ENCODE data around the gene NME9. TPM values are rescaled to one million over a fixed set of nuclear protein-coding genes. Genes with fewer than 3 reads are reported as not detected.

Gene NME9
- total RNA-seq, 4 donors from 2014 or later: 0.38 to 7.3 (median 2.0) TPM; not detected in 1

DNA sequence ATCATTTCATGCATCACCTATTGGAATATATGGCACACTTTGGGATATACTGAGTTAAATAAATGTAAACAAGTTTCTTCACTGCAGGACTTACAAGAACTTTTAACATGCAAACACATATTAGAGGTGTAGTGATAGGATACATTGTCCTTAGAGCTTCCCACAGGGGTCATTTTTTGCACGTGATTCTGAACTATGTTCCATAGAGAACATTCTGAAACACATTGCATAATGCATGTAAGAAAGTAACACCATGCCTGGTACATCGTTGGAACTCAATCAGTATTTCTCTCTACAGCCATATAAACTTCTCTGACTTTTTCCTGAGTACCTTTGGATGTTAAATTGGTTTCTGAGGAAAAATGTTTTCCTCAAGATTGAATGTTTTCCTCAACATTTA is 47.0 kb upstream of the NME9 start:
- no peak for TF ChIP-seq POLR2A (IDR thresholded peaks at IDR 0.05)
- TF ChIP-seq, protein P1, sequence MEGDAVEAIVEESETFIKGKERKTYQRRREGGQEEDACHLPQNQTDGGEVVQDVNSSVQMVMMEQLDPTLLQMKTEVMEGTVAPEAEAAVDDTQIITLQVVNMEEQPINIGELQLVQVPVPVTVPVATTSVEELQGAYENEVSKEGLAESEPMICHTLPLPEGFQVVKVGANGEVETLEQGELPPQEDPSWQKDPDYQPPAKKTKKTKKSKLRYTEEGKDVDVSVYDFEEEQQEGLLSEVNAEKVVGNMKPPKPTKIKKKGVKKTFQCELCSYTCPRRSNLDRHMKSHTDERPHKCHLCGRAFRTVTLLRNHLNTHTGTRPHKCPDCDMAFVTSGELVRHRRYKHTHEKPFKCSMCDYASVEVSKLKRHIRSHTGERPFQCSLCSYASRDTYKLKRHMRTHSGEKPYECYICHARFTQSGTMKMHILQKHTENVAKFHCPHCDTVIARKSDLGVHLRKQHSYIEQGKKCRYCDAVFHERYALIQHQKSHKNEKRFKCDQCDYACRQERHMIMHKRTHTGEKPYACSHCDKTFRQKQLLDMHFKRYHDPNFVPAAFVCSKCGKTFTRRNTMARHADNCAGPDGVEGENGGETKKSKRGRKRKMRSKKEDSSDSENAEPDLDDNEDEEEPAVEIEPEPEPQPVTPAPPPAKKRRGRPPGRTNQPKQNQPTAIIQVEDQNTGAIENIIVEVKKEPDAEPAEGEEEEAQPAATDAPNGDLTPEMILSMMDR (IDR thresholded peaks at IDR 0.05 in 4 of 5, conservative IDR thresholded peaks at IDR 0.05 in 1 of 5): no peak
- Histone ChIP-seq H3K9me3 (no peaks in the 10 kb centered on the region), H3K27me3 (no peaks in the 10 kb centered on the region), H3K27ac (peak overlapping the region; percentile 72 to 82 (median 78)), H3K4me3 (no peak overlapping the region), H3K36me3 (peaks cover 0 to 4% of the 10 kb centered on the region in 2 donors), H3K4me1 (peaks cover 54 to 70% of the 10 kb centered on the region in 2 donors)
- DNase-seq (no peak), ATAC-seq (peak; percentile 97)
- intact Hi-C loops (cut with DNase I; ENCODE audit: low total_unique reads): no loop called here
- in situ Hi-C loops (cut with MboI; ENCODE audit: low sequenced_read_pairs in 4 of 4): no loop called here

DNA sequence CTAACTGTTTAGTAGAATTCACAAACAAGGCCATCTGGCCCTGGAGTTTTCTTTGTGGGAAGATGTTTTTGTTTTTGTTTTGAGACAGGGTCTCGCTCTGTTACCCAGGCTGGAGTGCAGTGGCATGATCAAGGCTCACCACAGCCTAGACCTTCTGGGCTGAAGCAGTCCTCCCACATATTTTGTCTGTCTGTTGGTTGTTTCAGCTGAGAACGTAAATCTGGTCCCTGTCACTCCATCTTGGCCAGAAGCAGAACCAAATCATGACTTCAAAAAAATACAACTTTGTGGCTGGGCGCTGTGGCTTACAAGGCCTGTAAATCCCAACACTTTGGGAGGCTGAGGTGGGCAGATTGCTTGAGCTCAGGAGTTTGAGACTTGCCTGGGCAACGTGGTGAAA is 45.8 kb upstream of the NME9 start:
- H3K36me3 ChIP-seq: peaks cover 0 to 4% of the 10 kb centered on the region in 2 donors
- TF ChIP-seq POLR2A (IDR thresholded peaks at IDR 0.05): no peak
- TF ChIP-seq, protein P1 (IDR thresholded peaks at IDR 0.05 in 4 of 5, conservative IDR thresholded peaks at IDR 0.05 in 1 of 5): no peak
- no peak for ATAC-seq
- in situ Hi-C loops (cut with MboI; ENCODE audit: low sequenced_read_pairs in 4 of 4) (no loop called here), intact Hi-C loops (cut with DNase I; ENCODE audit: low total_unique reads) (no loop called here)
- no peaks in the 10 kb centered on the region for H3K27me3 ChIP-seq
- peaks cover 41 to 58% of the 10 kb centered on the region in 2 donors for H3K4me1 ChIP-seq
- no peaks in the 10 kb centered on the region for H3K9me3 ChIP-seq
- no peak overlapping the region for H3K4me3 ChIP-seq
- no peak for DNase-seq
- H3K27ac ChIP-seq: peak overlapping the region; percentile 72 to 82 (median 78)

DNA sequence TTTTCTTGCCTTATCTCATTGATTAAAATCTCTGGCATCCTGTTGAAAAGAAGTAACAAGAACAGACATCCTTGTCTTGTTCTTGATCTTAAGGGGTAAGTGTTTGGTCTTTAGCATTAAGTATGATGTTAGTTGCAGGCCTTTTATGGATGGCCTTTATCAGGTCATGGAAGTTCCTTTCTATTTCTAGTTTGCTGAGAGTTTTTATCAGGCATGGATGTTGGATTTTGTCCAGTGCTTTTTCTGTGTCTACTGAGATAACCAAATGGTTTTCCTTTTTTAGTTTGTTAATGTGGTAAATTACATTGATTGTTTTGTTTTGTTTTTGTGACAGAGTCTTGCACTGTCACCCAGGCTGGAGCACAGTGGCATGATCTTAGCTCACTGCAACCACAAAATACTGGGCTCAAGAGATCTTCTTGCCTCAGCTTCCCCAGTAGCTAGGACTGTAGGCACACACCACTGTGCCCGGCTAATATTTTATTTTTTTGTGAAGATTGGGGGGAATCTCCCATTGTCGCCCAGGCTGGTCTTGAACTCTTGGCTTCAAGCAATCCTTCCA is 45.0 kb upstream of the NME9 start:
- ATAC-seq (no peak), DNase-seq (no peak)
- TF ChIP-seq, protein P1 (IDR thresholded peaks at IDR 0.05 in 4 of 5, conservative IDR thresholded peaks at IDR 0.05 in 1 of 5): no peak
- TF ChIP-seq POLR2A (IDR thresholded peaks at IDR 0.05): no peak
- in situ Hi-C loops (cut with MboI; ENCODE audit: low sequenced_read_pairs in 4 of 4) (no loop called here), intact Hi-C loops (cut with DNase I; ENCODE audit: low total_unique reads) (no loop called here)
- Histone ChIP-seq H3K4me3 (no peak overlapping the region), H3K36me3 (peaks cover 0 to 4% of the 10 kb centered on the region in 2 donors), H3K27me3 (no peaks in the 10 kb centered on the region), H3K27ac (peak overlapping the region; percentile 72 to 82 (median 78)), H3K4me1 (peaks cover 45 to 57% of the 10 kb centered on the region in 2 donors), H3K9me3 (no peaks in the 10 kb centered on the region)

DNA sequence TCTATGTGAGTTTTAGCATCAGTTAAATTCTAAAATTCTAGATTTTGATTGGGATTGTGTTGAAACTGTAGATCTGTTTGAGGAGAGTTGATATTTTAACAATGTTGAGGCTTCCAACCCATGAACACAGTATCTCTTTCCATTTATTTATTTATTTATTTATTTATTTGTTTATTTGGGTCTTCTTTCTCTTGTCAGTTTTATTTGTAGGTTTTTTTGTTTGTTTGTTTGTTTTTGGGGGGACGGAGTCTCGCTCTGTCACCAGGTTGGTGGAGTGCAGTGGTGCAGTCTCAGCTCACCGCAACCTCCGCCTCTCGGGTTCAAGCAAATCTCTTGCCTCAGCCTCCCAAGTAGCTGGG is 44.1 kb upstream of the NME9 start:
- ATAC-seq (no peak), DNase-seq (no peak)
- H3K9me3 ChIP-seq: no peaks in the 10 kb centered on the region
- intact Hi-C loops (cut with DNase I; ENCODE audit: low total_unique reads): no loop called here
- TF ChIP-seq, protein P1 (IDR thresholded peaks at IDR 0.05 in 4 of 5, conservative IDR thresholded peaks at IDR 0.05 in 1 of 5): no peak
- TF ChIP-seq POLR2A (IDR thresholded peaks at IDR 0.05): no peak
- H3K4me3 ChIP-seq: no peak overlapping the region
- peaks cover 0 to 4% of the 10 kb centered on the region in 2 donors for H3K36me3 ChIP-seq
- H3K27ac ChIP-seq: peak overlapping the region in 1 of 4 donors; percentile 39
- H3K27me3 ChIP-seq: no peaks in the 10 kb centered on the region
- peaks cover 54 to 57% of the 10 kb centered on the region in 2 donors for H3K4me1 ChIP-seq
- in situ Hi-C loops (cut with MboI; ENCODE audit: low sequenced_read_pairs in 4 of 4): no loop called here
